Subcutaneous adipose tissue (tissue), 4 donors: ENCODE data around the gene ZNF217. TPM values are rescaled to one million over a fixed set of nuclear protein-coding genes. Genes with fewer than 3 reads are reported as not detected.

Source experiments
- CTCF ChIP-seq: fragments of 450-650 bp; IDR thresholded peaks from one replicate; pipeline ENCODE4 v1.5.1; 2016; ENCODE audit warnings: low read depth, mild to moderate bottlenecking, control low read depth, antibody characterized with exemption, moderate library complexity
- total RNA-seq, 4 donors: library from RNA; depleted of rRNA; stranded (reverse); fragments of >200 nt; gene quantifications; one replicate each; pipeline ENCODE4 v1.1.0, GENCODE V29; 2016

ZNF217 gene
- total RNA-seq, 4 donors from 2014 or later = 29.6 to 62.3 (median 36.7) TPM

- no peak for TF ChIP-seq CTCF
Observed at GRCh38 chr20:53569005-53569404, 24.6 kb downstream of the ZNF217 start.

DNA sequence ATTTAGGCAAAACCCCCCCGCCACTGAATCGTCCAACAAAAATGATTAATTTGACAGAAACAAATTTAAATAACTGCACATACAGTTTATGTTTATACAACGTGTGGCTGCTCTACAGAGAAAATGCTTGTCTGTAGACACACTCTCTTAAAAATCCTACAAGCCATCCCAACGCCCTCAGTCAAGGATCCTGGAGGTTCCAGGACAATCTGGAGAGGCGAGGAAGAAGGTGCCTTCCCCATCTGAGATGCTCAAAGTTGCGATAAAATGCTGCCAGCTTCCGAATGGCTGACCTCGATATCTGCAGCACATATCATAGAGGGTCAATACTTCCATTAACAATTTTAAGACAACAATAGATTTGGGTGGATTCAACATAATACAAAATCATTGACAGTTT is 25.3 kb downstream of the ZNF217 start:
- no peak for TF ChIP-seq CTCF

GRCh38 chr20:53567379-53567917 is 26.2 kb downstream of the ZNF217 start:
- no peak for TF ChIP-seq CTCF

DNA sequence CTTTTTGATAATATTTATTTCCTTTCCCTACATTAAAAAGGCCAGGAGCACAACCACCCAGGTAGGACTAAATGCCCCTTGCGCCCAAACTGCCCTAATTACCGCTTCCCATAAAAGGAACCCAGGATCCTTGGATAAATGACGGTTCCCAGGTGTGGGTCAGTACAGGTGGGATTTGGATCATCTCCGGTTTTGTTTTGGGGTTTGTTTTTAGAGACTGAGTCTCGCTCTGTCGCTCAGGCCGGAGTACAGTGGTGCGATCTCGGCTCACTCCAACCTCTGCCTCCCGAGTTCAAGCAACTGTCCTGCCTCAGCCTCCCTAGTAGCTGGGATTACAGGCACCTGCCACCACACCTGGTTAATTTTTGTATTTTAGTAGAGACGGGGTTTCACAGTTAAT is 28.4 kb downstream of the ZNF217 start:
- TF ChIP-seq CTCF = peak; percentile 24

GRCh38 chr20:53561505-53561904 is 32.1 kb downstream of the ZNF217 start:
- TF ChIP-seq CTCF = no peak

DNA sequence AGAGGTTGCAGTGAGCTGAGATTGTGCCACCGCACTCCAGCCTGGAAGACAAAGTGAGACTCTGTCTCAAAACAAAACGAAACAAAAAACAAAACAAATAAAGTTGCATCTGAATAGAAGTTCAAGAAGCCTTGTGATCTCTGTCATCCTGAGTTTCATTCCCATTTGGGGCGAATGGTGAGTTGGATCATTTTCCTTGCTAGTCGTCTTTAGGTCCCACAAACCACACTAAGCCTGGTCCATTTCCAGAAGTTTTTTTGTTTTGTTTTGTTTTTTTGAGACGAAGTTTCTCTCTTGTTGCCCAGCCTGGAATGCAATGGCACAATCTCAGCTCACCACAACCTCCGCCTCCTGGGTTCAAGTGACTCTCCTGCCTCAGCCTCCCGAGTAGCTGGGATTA is 33.8 kb downstream of the ZNF217 start:
- no peak for TF ChIP-seq CTCF

GRCh38 chr20:53557130-53557529 is 36.5 kb downstream of the ZNF217 start:
- TF ChIP-seq CTCF = no peak
